OCI-LY7 (cell line): ENCODE results near the gene UTP14C. TPM values are rescaled to one million over a fixed set of nuclear protein-coding genes. Genes with fewer than 3 reads are reported as not detected.

Experiments used
- BruUV-seq: library from RNA; stranded (reverse); fragments of 400-500 nt; replicated peaks from 2 replicates; lab custom pipeline; 2021; lab: Mats Ljungman, UMichigan
- CTCF ChIA-PET: fragments of 300-600 bp; sonication (Branson Sonifier 250); formaldehyde crosslinking; loops from one replicate; lab custom pipeline; 2022; ENCODE audit warnings: antibody characterized with exemption; ENCODE audit not compliant: unreplicated experiment; lab: Charles Lee
- POLR2A ChIA-PET: fragments of 300-600 bp; sonication (Branson Sonifier 250); formaldehyde crosslinking; loops from one replicate; lab custom pipeline; 2022; ENCODE audit warnings: antibody characterized with exemption; lab: Charles Lee
- DNase-seq: peaks from one replicate; pipeline ENCODE4 v3.0.0-alpha.2; 2015; ENCODE audit warnings: low spot score
- H2AFZ ChIP-seq: fragments of 200-600 bp; sonication (generic), shearing (Covaris generic); 2 replicates; pipeline ENCODE4 v1.6.1; 2014; ENCODE audit warnings: mild to moderate bottlenecking, antibody characterized with exemption, low read length, moderate library complexity
- H3K27ac ChIP-seq: fragments of 200-600 bp; sonication (generic); 2 replicates; pipeline ENCODE4 v1.5.1; 2014; ENCODE audit warnings: mixed run types, low read depth, mild to moderate bottlenecking, moderate library complexity, low read length, inconsistent platforms; ENCODE audit not compliant: poor library complexity, severe bottlenecking
- H3K36me3 ChIP-seq: fragments of 200-600 bp; sonication (generic); 2 replicates; pipeline ENCODE4 v1.6.1; 2014; ENCODE audit warnings: mild to moderate bottlenecking, antibody characterized with exemption, low read length, moderate library complexity, mixed read lengths; ENCODE audit not compliant: insufficient read depth
- H3K4me1 ChIP-seq: fragments of 200-600 bp; sonication (generic); 2 replicates; pipeline ENCODE4 v1.5.1; 2014; ENCODE audit warnings: mild to moderate bottlenecking, low read length; ENCODE audit not compliant: insufficient read depth, poor library complexity, severe bottlenecking
- H3K4me2 ChIP-seq: fragments of 200-600 bp; sonication (generic); 2 replicates; pipeline ENCODE4 v1.6.1; 2014; ENCODE audit warnings: mild to moderate bottlenecking, low read length
- H3K4me3 ChIP-seq: fragments of 200-600 bp; sonication (generic); 2 replicates; pipeline ENCODE4 v1.5.1; 2014; ENCODE audit warnings: mild to moderate bottlenecking, low read depth, low read length; ENCODE audit not compliant: poor library complexity, severe bottlenecking
- H3K79me2 ChIP-seq: fragments of 200-600 bp; sonication (generic); 2 replicates; pipeline ENCODE4 v1.6.1; 2016; ENCODE audit warnings: low read depth, mild to moderate bottlenecking, low read length, moderate library complexity, mixed read lengths; ENCODE audit not compliant: insufficient read depth
- H3K9me2 ChIP-seq: fragments of 200-600 bp; sonication (generic); 2 replicates; pipeline ENCODE4 v1.6.1; 2016; ENCODE audit warnings: mild to moderate bottlenecking, low read length, mixed read lengths; ENCODE audit not compliant: insufficient read depth
- H3K9me3 ChIP-seq: fragments of 200-600 bp; sonication (generic); 2 replicates; pipeline ENCODE4 v1.6.1; 2014; ENCODE audit warnings: mild to moderate bottlenecking, mixed run types, low read length, mixed read lengths
- H4K20me1 ChIP-seq: fragments of 200-600 bp; sonication (generic); 2 replicates; pipeline ENCODE4 v1.6.1; 2014; ENCODE audit warnings: mild to moderate bottlenecking, antibody characterized with exemption, low read length, moderate library complexity, mixed read lengths; ENCODE audit not compliant: insufficient read depth
- EZH2phosphoT487 ChIP-seq: fragments of 200-600 bp; sonication (generic); IDR thresholded peaks from 2 replicates; pipeline ENCODE4 v1.6.1; 2018; ENCODE audit warnings: low read depth, borderline replicate concordance, mild to moderate bottlenecking, mixed run types, antibody characterized with exemption, low read length, moderate library complexity, mixed read lengths
- intact Hi-C: fragments of 100-400 bp; cut with micrococcal nuclease; formaldehyde crosslinking; loops from one replicate; pipeline ENCODE4 v1.10.0; 2022; ENCODE audit not compliant: unreplicated experiment
- total RNA-seq, 2 experiments: library from RNA; depleted of rRNA in 1 of 2; stranded (reverse); fragments of >200 nt in 1 of 2; shearing (Covaris generic) in 1 of 2; gene quantifications; 2 replicates each; pipeline ENCODE4 v1.2.3, GENCODE V29; 2014 to 2022
- TF ChIP-seq, protein P1 (sequence below): fragments of 200-600 bp; sonication (generic); conservative IDR thresholded peaks from 2 replicates; pipeline ENCODE4 v1.5.1; 2014; ENCODE audit warnings: mild to moderate bottlenecking, antibody characterized with exemption, low read length, moderate library complexity, mixed read lengths

UTP14C gene
- total RNA-seq, 2 experiments from 2014 or later: 7.3 to 11.5 TPM

DNA sequence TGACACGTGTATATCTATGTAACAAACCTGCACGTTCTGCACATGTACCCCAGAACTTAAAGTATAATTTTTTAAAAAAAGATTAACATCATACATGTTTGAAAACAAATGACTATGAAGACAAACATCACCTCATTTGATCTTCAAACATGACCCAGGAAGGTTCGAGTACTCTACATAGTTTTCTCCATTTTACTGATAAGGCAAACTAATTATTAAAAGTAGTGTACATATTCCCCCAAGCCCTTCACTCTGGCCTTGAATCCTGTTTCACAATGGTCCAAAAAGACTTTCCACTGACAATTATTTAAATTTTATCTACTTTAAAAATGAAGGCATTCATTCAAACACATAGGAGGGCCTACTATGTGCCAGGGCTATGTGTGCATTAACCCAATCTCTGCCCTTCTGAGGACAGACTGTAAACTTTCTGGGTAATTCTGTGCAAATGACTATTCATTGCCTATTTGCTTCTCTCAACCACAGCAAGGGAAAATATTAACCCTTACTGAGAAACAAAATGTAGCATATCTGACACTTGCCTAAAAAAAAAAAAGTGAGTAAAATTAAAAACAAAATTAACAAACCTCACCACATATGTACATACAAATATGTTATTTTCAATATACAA is 35.4 kb upstream of the UTP14C start:
- H3K9me3 ChIP-seq: no peaks in the 10 kb centered on the region
- H3K36me3 ChIP-seq: no peaks in the 10 kb centered on the region
- H4K20me1 ChIP-seq: no peaks in the 10 kb centered on the region
- H3K79me2 ChIP-seq: no peaks in the 10 kb centered on the region
- no peak overlapping the region for H3K4me3 ChIP-seq
- CTCF ChIA-PET: no interaction called here
- no peak for TF ChIP-seq EZH2phosphoT487
- TF ChIP-seq, protein P1, sequence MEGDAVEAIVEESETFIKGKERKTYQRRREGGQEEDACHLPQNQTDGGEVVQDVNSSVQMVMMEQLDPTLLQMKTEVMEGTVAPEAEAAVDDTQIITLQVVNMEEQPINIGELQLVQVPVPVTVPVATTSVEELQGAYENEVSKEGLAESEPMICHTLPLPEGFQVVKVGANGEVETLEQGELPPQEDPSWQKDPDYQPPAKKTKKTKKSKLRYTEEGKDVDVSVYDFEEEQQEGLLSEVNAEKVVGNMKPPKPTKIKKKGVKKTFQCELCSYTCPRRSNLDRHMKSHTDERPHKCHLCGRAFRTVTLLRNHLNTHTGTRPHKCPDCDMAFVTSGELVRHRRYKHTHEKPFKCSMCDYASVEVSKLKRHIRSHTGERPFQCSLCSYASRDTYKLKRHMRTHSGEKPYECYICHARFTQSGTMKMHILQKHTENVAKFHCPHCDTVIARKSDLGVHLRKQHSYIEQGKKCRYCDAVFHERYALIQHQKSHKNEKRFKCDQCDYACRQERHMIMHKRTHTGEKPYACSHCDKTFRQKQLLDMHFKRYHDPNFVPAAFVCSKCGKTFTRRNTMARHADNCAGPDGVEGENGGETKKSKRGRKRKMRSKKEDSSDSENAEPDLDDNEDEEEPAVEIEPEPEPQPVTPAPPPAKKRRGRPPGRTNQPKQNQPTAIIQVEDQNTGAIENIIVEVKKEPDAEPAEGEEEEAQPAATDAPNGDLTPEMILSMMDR: no peak
- no peak overlapping the region for H2AFZ ChIP-seq
- H3K4me2 ChIP-seq: no peak overlapping the region
- POLR2A ChIA-PET: interaction anchor here (0.6 kb wide), 1 partner anchor 1298 kb away, joined by 3 read pairs; no protein-coding TSS in a partner anchor
- intact Hi-C loops: no loop called here
- no peaks in the 10 kb centered on the region for H3K4me1 ChIP-seq
- no peak for DNase-seq
- no peak overlapping the region for H3K27ac ChIP-seq
- no peaks in the 10 kb centered on the region for H3K9me2 ChIP-seq
- BruUV-seq: no TSS peak

DNA sequence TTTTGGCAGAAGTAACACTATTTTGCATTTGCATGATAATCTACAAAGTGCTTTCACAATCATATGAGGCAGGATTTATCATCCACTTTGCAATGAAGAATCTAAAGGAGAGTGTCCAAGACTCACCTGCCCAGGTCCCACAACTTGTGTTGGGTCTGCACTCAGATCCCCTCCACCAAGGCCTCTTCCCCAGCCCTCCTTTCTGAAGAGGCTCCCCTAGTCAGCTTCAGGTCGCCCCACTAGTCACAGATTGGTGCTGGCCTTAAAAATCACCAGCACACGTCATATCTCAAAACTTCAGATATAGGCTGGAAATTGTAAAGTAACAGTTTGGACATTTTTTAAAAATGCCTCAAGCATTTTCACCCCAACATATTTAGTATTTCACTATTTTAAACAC is 30.8 kb upstream of the UTP14C start:
- no peak overlapping the region for H3K4me2 ChIP-seq
- no peak overlapping the region for H2AFZ ChIP-seq
- no peak overlapping the region for H3K4me3 ChIP-seq
- no peaks in the 10 kb centered on the region for H3K79me2 ChIP-seq
- no peaks in the 10 kb centered on the region for H3K4me1 ChIP-seq
- no peaks in the 10 kb centered on the region for H3K9me2 ChIP-seq
- no peak for DNase-seq
- TF ChIP-seq EZH2phosphoT487: no peak
- TF ChIP-seq, protein P1: no peak
- ChIA-PET POLR2A (interaction anchor here (0.8 kb wide), 1 partner anchor 104 kb away, joined by 4 read pairs; no protein-coding TSS in a partner anchor), CTCF (no interaction called here)
- no TSS peak for BruUV-seq
- no peaks in the 10 kb centered on the region; the same call in 1 of the 2 replicates for H4K20me1 ChIP-seq
- H3K9me3 ChIP-seq: no peaks in the 10 kb centered on the region
- no peaks in the 10 kb centered on the region for H3K36me3 ChIP-seq
- intact Hi-C loops: no loop called here
- H3K27ac ChIP-seq: no peak overlapping the region
